ENCODE data around the gene C1QTNF9.
"Not testable (repeated sequence)": the region's sequence is repeated elsewhere in the genome, so short reads cannot be mapped to it uniquely, and the experiment has no call there.

The C1QTNF9 gene

DNA sequence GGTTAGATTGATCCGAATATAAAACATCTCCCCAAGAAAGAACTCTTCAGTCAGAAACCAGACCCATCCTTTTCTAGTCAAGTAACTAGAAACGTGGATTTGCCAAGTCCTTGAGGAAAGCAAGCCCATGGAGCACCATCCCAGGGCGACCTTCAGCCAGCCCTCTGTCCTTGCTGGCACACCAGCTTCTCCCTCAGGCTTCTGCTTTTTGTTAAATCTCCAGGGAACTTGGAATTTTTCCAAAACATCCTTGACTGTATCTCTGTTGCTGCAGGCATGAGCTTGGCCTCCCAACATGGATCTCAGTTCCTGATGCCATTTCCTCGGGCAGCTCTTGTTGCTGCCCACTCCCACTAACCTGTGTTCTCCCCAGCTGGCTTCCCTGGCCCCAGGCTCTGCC lies 27.1 kb upstream of the C1QTNF9 start:
- no peak for DNase-seq

DNA sequence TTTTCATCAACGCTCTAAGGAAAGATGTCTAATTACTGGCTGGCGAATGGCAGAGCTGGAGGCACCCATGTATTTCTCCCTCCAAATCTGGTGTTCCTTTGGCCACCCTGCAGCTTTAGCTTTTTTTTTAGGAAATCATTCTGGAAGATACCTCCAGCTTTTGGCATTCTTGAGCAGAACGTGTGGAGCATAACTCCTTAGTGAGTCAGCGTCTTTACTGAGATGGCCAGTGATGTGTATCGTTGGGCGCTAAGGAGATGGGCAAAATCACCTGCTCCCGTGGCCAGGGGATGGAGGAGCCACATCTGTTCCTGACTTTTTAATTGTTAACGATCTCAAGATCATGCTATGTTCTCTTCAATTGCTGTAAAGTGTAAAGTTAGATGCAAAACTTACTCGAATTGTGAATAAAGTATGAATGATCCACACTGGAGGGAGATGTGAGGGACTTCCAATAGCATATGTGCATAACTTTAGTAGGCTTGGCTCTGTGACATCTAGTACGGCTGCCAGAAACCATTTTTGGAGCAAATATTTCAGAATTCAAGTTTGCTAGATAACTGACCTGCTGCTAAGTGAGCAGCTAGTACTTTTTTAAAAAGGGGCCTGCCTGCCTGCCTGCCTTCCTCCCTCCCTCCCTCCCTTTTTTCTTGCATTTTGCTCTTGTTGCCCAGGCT lies 24.4 kb upstream of the C1QTNF9 start:
- no peak for DNase-seq

DNA sequence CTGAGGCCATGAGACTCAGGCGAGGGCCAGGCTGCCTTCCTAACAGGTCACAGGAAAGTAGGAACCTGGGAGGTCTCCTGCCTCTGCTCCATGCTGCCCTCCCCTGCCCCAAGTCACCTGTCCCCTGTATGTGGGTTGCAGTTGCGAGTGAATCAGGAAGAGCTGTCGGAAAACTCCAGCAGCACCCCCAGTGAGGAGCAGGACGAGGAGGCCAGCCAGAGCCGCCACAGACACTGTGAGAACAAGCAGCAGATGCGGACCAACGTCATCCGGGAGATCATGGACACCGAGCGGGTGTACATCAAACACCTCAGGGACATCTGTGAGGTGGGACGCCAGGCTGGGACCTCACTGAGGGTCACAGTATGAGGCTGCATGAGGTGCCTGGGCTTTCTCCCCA lies 22.8 kb upstream of the C1QTNF9 start:
- DNase-seq: no peak

DNA sequence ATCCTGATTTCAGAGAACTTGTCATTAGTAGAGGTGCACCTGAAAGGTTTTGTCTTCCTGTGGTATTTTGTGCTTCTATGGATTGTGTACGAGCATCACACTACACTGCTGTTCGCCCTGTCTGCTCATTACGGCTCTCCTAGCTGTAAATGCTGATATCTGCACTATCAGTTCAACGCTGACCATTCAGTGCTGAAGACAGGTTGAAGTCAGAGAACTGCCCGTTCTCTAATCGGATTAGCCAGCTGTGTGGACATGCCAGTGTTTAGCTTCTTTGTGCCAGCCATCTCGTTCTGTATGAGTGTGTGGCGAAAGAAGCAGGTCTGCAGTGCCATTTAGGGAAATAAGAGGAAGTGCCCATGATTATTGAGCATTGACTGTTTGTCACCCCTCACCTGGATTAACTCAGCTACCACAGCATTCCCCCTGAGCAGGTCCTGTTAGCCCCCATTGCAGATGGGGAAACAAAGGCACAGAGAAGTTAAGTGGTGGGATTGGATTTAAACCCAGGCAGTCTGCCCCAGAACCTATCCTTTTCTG lies 21.6 kb upstream of the C1QTNF9 start:
- DNase-seq: no peak

- no peak for DNase-seq
Measured at GRCh38 chr13:24288870-24289269, 20.5 kb upstream of the C1QTNF9 start.

DNA sequence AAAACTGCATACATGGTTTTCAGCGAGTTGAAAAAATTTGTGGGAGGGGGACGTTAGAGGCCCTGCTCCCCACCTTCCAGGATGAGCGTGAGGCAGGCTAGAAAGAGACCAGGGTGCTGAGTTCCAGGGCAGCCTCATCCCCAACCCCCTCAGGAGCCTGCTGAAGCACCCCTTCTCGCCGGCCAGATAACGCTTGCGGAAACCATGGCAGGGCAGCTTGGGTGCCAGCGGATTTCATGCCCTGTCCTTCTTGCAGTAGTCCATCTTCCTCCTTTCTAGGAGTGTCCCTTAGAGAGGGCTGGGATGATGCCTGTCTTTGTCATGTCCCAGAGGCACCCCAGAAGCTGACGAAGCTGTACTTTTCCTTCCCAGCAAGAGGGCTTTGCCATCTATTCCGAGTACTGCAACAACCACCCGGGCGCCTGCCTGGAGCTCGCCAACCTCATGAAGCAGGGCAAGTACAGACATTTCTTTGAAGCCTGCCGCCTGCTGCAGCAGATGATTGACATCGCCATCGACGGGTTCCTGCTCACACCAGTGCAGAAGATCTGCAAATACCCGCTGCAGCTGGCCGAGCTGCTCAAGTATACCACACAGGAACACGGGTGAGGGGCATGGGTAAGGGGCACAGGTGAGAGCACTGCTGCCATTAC lies 19.0 kb upstream of the C1QTNF9 start:
- no peak for DNase-seq

GRCh38 chr13:24292481-24292880 lies 16.9 kb upstream of the C1QTNF9 start:
- DNase-seq: no peak

DNA sequence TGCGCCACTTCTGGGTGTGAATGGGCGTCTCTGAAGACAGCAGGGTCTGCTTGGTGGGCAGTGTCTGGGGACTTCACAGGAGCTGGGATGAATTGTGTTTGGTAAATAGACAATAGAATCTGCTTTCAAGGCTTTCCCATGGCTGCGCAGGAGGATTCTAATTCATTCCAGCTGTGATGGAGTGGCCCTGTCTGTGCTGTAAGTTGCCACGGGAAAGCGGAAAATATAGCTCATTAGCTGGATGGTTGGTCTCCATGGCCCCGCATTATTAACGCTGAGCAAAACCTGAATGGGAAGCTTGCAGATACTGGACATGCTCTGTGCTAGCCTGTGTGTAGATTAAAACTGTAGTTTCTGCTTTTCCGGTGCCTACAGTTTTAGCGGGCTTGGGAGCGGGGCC lies 15.6 kb upstream of the C1QTNF9 start:
- DNase-seq: no peak

DNA sequence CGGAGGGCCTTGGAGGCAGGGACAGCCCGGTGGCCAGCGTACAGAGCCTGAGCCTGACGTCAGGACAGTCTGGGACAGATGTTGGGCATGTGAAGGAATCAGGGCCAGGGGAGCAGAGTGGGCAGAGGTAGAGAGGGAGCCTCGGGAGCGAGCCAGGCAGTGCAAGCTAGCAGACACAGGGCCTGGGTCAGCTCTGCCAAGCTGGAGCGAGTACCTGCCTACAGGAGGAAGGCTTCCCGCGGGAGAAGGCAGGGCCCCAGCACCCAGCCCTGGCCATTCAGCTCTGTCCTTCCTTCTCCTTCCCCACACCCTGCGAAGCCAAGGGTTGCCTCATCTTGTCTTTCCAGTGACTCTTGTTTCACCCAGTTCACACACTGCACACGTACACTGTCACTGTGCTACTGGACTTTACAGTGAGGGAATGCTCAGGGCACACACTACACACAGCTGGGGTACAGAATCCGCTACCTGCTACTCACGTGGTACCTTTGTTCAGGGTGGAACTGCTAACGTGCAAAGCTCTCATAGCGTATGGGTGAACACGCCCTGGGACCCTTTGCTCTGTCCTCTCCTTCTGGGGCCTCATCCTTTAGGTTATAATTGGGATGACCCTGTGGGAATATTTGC lies 9.8 kb upstream of the C1QTNF9 start:
- DNase-seq: no peak

GRCh38 chr13:24301434-24301833 lies 7.9 kb upstream of the C1QTNF9 start:
- DNase-seq: no peak

- no peak for DNase-seq
Measured at GRCh38 chr13:24301911-24302310, 7.5 kb upstream of the C1QTNF9 start.

DNA sequence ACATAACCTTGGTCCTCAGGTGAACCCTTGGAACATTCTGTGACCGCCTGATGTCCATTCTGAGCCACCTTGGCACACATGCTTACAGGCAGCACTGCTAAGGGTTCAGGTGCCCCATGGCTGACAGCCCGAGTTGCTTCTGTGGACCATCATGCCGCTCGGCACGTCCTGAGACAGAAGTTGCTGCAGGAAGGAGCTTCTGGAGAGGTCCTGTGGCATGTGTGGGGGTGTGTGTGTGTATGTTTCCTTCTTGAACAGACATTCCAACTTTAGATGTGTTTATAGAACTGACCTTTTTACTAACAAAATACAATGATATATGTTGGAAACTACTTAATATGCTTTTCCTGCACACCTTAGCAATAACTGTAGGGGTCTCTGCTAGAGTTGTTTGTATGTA lies 4.8 kb upstream of the C1QTNF9 start:
- no peak for DNase-seq

DNA sequence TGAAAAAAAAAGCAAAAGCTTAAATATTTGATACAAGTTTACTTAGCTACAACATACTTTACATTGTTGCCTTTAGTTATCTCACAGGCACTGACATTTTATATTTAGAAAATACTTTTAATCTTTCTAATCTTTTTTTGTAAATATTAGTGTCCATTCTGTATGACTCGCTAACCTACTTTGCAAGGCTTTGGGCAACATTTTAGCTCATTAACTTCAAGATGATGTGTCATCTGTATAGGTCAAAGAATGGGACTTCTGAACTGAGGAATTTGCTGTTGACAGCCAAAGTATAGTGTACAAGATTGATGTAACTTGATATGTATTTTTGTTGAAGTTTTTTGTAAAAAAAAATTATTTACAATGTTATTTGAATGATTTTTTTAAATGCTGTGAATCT lies 2.7 kb upstream of the C1QTNF9 start:
- no peak for DNase-seq

DNA sequence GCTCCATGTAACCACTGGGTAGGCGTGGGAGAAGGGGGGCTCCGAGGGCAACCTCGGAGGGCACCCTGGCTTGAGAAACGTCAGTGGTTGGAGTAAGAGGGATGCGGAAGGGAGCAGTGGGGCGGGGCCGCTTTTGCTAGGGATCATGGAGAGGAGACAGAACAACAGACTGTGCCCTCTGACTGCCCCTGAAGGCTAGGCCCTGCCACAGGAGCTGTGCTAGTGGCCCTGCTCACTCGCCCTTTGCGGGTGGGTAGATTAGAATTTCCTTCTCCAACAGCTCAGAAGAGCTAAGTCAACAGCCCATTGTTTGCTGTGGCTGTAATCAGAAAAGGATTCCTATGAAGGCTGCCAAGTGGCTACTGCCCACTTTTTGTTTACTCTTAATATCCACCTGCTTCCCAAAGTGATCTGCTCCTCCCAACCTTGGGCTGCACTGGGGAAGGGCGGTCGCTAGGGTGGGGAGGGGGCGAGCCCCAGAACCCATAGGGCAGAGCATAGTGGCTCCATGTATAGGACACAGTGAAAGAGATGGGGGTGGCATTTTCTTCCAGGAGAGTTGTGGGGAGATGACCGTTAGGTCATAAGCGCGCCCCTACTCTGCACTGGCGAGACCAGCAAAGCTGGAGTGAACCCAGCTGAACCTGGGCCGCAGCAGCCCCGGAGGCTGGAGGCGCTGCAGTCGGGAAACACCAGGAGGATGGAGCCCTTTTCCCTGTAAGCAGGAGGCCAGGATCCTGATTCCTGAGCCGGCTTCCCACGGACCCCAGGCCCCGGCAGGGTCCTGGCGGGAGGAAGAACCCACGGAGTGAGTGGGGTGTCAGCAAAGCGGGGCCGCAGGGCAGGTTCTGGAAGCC lies 1.9 kb upstream of the C1QTNF9 start:
- no peak for DNase-seq

DNA sequence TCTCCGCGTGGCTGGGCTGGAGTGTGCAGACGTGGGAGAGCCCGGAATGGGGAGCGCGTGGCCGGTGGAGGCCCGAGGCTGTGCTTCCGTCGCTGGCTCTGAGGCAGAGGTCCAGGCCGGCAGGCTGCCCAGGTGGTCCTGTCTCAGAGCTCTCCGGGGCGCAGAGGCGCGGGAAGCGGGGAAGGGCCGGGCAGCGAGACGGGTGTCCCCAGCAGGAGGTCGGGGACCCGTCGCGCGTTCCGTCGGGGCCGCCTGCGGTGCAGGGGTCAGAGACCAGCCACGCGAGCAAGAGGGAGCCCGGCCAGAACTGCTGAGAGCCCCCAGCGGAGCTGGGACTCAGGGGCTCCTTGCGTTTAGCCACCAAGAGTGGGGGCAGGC lies 1.3 kb upstream of the C1QTNF9 start:
- no peak for DNase-seq

DNA sequence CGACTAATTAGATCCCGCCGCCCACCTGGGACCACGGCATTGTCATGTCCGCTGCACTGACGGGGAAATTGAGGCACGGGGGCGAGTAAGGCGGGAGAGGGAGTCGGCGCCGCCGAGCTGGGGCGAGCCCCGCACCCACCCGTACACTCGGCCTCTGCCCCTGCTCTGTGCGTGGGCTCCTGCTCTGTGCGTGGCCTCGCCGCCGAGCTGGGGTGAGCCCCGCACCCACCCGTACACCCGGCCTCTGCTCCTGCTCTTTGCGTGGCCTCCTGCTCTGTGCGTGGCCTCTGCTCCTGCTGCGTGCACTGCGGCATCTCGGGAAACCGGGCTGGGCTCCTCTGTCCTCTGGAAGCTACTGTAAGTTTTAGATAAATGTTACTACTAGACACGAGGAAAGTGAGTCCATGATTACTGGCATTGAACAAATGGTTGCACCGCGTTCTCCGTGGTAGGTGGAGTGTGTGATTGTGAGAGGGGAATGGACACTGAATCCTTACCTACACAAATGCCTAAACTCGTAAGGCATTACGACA lies 826 bp upstream of the C1QTNF9 start:
- no peak for DNase-seq

DNA sequence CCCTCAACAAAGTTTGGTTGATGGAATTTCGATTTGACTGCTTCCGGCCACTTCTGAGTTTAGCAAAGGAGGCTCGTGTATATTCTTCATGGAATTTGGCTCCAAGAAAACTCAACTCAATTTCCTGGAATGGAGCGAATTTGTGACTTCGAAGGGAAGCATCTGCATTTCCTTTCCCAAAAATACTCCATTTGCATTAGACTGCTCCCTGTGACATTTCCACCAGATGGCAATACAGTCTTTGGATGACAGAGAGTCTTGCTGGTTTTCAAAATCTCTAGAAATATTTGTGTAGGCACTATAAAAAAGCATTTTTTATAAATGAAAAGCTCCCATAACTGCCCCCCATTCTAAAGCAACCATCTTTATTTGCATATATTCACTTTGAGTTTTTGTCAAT lies 4.1 kb downstream of the C1QTNF9 start:
- DNase-seq: no peak

DNA sequence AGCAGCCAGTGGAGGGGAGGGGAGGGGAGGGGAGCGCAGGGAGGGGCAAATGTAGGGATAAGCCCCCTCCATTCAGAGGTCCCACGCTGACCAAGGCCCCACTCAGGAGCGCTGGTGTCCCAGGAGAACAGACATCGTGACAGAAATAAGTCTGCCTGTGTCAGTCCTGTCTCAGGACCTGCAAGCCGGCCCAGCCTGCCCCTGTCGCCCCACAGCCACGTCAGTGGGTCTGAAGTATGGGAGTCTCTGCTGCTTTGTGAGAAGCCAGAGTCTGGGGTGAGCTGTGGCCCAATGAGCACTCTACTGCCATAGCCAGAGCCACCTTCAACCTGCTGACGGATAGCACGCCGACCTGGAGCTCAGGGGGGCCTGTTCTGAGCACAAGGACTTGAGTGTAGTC lies 8.5 kb downstream of the C1QTNF9 start:
- DNase-seq: not testable (repeated sequence)

DNA sequence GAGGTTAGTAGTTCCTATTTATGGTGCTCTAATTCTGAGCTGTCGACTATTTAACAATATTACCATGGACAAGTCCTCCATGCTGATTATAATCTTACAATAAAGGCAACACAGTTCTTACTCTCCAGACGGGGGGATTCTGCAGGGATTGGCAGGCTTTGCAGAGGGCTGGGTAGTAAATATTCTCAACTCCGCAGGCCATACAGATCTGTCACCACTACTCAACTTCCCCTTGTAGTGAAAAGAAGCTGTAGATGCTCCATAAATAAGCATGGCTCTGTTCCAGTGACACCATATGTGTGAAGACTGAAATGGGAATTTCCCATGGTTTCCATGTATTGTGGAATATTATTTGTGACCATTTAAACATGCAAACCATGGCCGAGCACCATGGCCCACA lies 9.5 kb downstream of the C1QTNF9 start:
- DNase-seq: not testable (repeated sequence)

DNA sequence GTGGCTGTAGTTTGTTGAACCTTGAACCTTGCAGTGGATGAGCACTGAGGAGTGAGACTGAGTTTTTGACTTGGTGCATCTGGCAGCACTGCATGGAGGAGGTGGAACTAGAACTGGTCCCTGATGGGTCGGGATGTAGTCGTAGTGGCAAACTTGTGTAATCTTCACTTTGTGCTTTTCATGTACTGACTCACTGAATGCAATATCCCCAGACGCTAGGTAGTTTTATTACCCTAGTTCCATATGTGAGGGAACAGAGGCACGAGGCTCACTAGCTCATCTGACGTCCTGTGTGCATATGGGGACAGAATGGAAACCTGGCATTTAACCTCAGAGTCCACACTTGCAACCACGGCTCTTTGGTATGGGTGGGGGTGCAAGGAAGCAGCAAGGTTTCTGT lies 10.3 kb downstream of the C1QTNF9 start:
- DNase-seq: not testable (repeated sequence)

DNA sequence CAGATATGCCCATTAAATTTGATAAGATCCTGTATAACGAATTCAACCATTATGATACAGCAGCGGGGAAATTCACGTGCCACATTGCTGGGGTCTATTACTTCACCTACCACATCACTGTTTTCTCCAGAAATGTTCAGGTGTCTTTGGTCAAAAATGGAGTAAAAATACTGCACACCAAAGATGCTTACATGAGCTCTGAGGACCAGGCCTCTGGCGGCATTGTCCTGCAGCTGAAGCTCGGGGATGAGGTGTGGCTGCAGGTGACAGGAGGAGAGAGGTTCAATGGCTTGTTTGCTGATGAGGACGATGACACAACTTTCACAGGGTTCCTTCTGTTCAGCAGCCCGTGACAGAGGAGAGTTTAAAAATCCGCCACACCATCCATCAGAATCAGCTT lies 12.0 kb downstream of the C1QTNF9 start:
- not testable (repeated sequence) for DNase-seq

DNA sequence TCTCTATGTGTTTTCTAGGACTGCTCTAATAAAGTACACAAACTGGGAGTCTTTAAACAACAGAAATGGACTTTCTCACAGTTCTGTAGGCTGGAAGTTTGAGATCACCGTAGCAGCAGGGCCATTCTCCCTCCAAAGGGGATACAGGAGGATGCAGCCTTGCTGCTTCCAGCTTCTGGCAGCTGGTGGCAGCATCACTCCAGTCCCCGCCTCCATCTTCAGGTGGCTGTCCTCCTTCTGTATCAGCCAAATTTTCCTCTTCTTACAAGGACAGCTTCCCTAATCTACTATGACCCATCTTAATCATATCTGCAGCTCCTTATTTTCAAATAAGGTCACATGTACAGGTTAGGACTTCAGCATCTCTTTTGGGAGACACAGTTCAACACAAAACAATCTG lies 13.1 kb downstream of the C1QTNF9 start:
- not testable (repeated sequence) for DNase-seq

Data from T-helper 9 cell (primary cell).